Thoracic aorta (tissue), 2 donors: ENCODE results near the gene PDE7B. TPM values are rescaled to one million over a fixed set of nuclear protein-coding genes. Genes with fewer than 3 reads are reported as not detected.

Experiments used
- ATAC-seq: fragments of 150-250 bp; one replicate; pipeline ENCODE4 v1.8.0; 2017; ENCODE audit warnings: low read depth; ENCODE audit not compliant: insufficient number of reproducible peaks, low FRiP score
- DNase-seq: peaks from one replicate; pipeline ENCODE4 v3.0.0-alpha.2; 2020; ENCODE audit warnings: low spot score
- H3K27ac ChIP-seq, 2 donors: fragments of 200-600 bp; sonication (generic); 1 replicate in 1 of 2; 2 replicates in 1 of 2; pipeline ENCODE4 v1.5.1; 2016; ENCODE audit warnings: mild to moderate bottlenecking in 2 of 2, moderate library complexity in 2 of 2
- H3K27me3 ChIP-seq: fragments of 200-600 bp; sonication (generic); replicated peaks from 2 replicates; pipeline ENCODE4 v1.6.0; 2016; ENCODE audit warnings: mild to moderate bottlenecking; ENCODE audit not compliant: insufficient read depth
- H3K36me3 ChIP-seq: fragments of 200-600 bp; sonication (generic); one replicate; pipeline ENCODE4 v1.5.1; 2016
- H3K4me1 ChIP-seq, 2 donors: fragments of 200-600 bp; sonication (generic); 1 replicate in 1 of 2; 2 replicates in 1 of 2; pipeline versions ENCODE4 v1.5.1 to v1.6.0; 2016; ENCODE audit warnings: low read depth in 2 of 2, mild to moderate bottlenecking in 1 of 2; ENCODE audit not compliant: control insufficient read depth in 1 of 2
- H3K4me3 ChIP-seq: fragments of 200-600 bp; sonication (generic); 2 replicates; pipeline ENCODE4 v1.5.1; 2016; ENCODE audit warnings: mild to moderate bottlenecking
- H3K9me3 ChIP-seq: fragments of 200-600 bp; sonication (generic); 2 replicates; pipeline ENCODE4 v1.5.1; 2016
- total RNA-seq, 2 donors: library from RNA; depleted of rRNA; stranded (reverse); fragments of >200 nt; gene quantifications; one replicate each; pipeline versions ENCODE4 v1.1.0 to v1.2.3, GENCODE V29; 2016
- TF ChIP-seq, protein P1 (sequence below): fragments of 200-600 bp; sonication (generic); IDR thresholded peaks from one replicate; pipeline ENCODE4 v1.5.1; 2019; ENCODE audit warnings: antibody characterized with exemption

The PDE7B gene
- total RNA-seq, 2 donors from 2014 or later = 2.6 to 13.2 TPM

DNA sequence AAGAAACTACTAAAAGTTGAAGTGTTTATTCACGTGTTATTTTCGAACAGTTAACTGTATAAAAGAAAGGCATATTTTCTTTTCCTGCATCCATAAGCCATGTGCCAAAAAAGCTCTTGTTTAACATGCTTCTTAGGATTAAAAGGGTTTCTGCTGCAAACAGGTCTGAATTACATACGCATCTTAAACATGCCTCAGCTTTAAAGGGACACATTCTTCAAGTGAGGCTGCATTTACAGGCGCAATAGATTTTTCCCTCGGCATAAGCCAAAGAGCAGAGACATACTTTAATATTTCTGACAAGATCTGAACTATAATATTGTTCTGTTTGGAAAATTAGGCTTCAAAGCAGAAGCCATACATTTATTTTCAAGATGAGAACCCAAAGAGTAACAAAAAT lies 39.4 kb downstream of the PDE7B start:
- ATAC-seq (no peak), DNase-seq (no peak)
- H3K27me3 ChIP-seq = no peaks in the 10 kb centered on the region
- H3K36me3 ChIP-seq = no peaks in the 10 kb centered on the region
- no peak overlapping the region for H3K27ac ChIP-seq
- H3K4me1 ChIP-seq = no peaks in the 10 kb centered on the region
- H3K4me3 ChIP-seq = no peak overlapping the region
- TF ChIP-seq, protein P1, sequence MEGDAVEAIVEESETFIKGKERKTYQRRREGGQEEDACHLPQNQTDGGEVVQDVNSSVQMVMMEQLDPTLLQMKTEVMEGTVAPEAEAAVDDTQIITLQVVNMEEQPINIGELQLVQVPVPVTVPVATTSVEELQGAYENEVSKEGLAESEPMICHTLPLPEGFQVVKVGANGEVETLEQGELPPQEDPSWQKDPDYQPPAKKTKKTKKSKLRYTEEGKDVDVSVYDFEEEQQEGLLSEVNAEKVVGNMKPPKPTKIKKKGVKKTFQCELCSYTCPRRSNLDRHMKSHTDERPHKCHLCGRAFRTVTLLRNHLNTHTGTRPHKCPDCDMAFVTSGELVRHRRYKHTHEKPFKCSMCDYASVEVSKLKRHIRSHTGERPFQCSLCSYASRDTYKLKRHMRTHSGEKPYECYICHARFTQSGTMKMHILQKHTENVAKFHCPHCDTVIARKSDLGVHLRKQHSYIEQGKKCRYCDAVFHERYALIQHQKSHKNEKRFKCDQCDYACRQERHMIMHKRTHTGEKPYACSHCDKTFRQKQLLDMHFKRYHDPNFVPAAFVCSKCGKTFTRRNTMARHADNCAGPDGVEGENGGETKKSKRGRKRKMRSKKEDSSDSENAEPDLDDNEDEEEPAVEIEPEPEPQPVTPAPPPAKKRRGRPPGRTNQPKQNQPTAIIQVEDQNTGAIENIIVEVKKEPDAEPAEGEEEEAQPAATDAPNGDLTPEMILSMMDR = no peak
- H3K9me3 ChIP-seq = no peaks in the 10 kb centered on the region

DNA sequence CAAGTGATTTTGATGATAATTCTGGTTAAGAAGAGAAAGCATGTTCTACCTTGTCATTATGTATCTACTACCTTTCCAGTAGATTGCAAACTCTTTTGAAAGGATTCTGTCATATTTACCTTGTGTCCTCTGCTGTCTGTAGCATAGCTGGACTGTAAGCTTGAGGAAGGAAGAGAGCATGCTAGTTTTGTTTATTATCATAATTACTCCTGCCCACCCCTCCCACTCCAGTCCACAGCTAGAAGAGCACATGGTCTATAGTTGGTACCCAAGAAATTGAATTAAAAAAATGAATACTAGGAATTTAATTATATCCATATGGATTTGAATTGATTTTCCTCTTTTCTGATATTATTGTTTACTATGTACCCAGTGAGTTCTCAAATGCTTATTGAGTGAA lies 40.2 kb downstream of the PDE7B start:
- Histone ChIP-seq H3K9me3 (no peaks in the 10 kb centered on the region), H3K27ac (no peak overlapping the region), H3K4me3 (no peak overlapping the region), H3K27me3 (no peaks in the 10 kb centered on the region), H3K4me1 (no peaks in the 10 kb centered on the region), H3K36me3 (no peaks in the 10 kb centered on the region)
- no peak for ATAC-seq
- no peak for DNase-seq
- TF ChIP-seq, protein P1 = no peak

DNA sequence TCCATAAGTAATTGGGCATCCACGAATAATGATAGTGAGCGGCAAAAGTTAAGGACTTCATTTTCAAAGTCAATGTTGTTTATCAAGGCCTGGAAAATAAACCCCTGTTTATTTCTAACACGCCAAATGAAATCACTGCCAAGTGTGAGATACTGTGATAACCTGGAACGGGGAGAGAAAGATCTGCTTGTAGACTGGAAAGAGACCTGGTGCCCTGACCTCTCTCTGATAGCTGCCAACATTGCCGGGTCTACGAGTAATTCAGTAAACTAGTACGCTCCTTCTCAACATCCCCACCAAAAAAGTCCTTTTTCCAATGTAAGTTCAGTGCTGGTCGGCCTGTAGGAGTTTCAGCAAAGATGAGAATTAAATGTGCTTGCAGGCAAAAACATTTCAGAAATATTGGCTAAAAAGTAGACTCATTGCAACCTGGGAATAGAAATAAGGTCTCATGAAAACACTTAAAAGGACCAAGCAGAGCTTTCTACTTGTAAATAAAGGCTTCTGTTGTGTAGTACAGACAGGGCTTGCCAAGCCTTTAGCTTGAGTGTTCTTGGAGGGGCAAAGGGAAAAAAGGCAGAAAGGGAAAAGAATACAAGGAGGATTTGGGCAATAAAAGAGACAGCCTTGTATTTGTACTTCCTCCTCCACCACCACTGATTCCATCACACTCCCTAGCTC lies 43.9 kb downstream of the PDE7B start:
- no peaks in the 10 kb centered on the region for H3K9me3 ChIP-seq
- no peak overlapping the region for H3K4me3 ChIP-seq
- ATAC-seq = no peak
- no peak overlapping the region for H3K27ac ChIP-seq
- no peak for DNase-seq
- H3K27me3 ChIP-seq = no peaks in the 10 kb centered on the region
- H3K4me1 ChIP-seq = no peaks in the 10 kb centered on the region
- H3K36me3 ChIP-seq = no peaks in the 10 kb centered on the region
- TF ChIP-seq, protein P1 = no peak

DNA sequence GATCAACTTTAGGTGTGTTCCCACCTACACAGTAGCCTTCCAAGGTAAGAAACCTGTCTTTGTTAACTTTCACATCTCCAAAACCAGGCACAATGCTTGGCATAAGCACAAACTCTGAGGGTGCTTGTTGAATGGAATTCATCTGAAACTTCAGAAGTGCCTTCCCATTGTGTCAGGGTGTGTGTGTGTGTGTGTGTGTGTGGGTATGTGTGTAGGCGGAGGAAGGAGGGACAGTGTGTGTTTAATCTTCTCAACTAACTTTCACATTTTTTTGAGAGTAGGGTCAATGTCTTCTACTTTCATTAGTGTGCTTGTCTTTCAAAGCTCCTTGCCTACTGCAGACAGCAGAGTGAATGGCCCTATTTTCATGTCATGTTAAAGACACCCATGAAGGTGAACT lies 45.6 kb downstream of the PDE7B start:
- ATAC-seq (no peak), DNase-seq (no peak)
- H3K27me3 ChIP-seq = no peaks in the 10 kb centered on the region
- TF ChIP-seq, protein P1 = no peak
- no peaks in the 10 kb centered on the region for H3K4me1 ChIP-seq
- no peaks in the 10 kb centered on the region for H3K9me3 ChIP-seq
- no peaks in the 10 kb centered on the region for H3K36me3 ChIP-seq
- no peak overlapping the region for H3K4me3 ChIP-seq
- H3K27ac ChIP-seq = no peak overlapping the region

DNA sequence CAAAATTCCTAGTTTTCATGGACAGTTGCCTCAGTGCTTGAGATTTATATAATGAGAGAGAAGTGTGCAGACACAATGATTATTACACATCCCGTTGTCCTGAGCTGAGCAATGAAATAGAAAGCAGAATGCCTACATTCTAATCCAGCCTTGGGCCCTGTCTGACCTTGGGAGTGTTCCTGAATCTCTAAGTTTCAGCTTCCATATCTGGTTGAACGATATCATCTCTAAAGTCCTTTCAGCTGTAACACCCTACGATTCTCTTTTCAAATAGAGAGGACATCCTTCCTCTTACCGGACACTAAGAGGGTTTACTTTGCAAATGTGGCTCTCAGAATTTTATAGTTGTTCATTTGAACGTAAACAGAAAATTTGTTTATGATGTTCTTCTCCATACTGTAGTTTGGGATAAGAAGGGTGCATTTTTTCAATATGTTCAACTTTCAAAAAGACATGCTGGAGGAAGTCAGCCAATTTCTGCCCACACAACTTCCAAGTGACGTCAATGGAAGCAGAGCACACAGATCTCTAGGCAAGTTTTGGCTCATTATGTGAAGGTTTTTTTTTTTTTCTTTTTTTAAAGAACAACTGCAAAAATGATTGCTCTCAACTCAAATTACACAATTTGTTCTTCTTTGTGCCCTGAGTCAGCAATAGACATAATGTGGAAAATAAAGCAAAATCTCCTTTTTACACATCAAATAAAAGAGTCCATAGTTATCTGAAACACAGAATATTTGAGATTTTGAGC lies 50.4 kb downstream of the PDE7B start:
- ATAC-seq (peak; percentile 31), DNase-seq (no peak)
- no peak overlapping the region for H3K27ac ChIP-seq
- H3K27me3 ChIP-seq = no peaks in the 10 kb centered on the region
- H3K9me3 ChIP-seq = no peaks in the 10 kb centered on the region
- no peaks in the 10 kb centered on the region for H3K36me3 ChIP-seq
- H3K4me3 ChIP-seq = no peak overlapping the region
- TF ChIP-seq, protein P1 = no peak
- H3K4me1 ChIP-seq = peaks cover 0 to 10% of the 10 kb centered on the region in 2 donors
